GM12873 (cell line): ENCODE measurements around the gene SLC12A5.

Experiments
- CTCF ChIP-seq: IDR thresholded peaks from 2 replicates; pipeline ENCODE4 v1.5.1; 2012; ENCODE audit warnings: low read depth, mild to moderate bottlenecking, moderate library complexity, low read length, control low read depth; ENCODE audit not compliant: insufficient read depth; ENCODE audit errors: missing control alignments

Gene SLC12A5

GRCh38 chr20:46051556-46052308, 22.7 kb downstream of the SLC12A5 start:
- TF ChIP-seq CTCF = no peak

GRCh38 chr20:46053416-46053815, 24.4 kb downstream of the SLC12A5 start:
- no peak for TF ChIP-seq CTCF

- no peak for TF ChIP-seq CTCF
Measured at GRCh38 chr20:46054606-46055005, 25.6 kb downstream of the SLC12A5 start.

GRCh38 chr20:46055269-46055668, 26.3 kb downstream of the SLC12A5 start:
- TF ChIP-seq CTCF = no peak

GRCh38 chr20:46056027-46056833, 27.2 kb downstream of the SLC12A5 start:
- no peak for TF ChIP-seq CTCF

- no peak for TF ChIP-seq CTCF
Measured at GRCh38 chr20:46056970-46057855, 28.2 kb downstream of the SLC12A5 start.
